Effector memory CD8-positive, alpha-beta T cell (primary cell): ENCODE data around the gene POLR2C.
"Not testable (repeated sequence)": the region's sequence is repeated elsewhere in the genome, so short reads cannot be mapped to it uniquely, and the experiment has no call there.

ENCODE experiments used
- ATAC-seq: fragments of 150-1000 bp; cut with Tn5 transposase; replicated peaks from 2 replicates; pipeline ENCODE4 v1.10.0; 2021; ENCODE audit warnings: mild to moderate bottlenecking, moderate library complexity
- DNase-seq, 3 experiments: peaks; one replicate each; pipeline ENCODE4 v3.0.0; 2021
- H3K27ac Mint-ChIP-seq, 2 donors: one replicate each; pipeline ENCODE4 v1.8.0; 2022; ENCODE audit warnings: mild to moderate bottlenecking in 2 of 2, mixed read lengths in 2 of 2, moderate library complexity in 2 of 2
- H3K27me3 Mint-ChIP-seq, 2 donors: one replicate each; pipeline ENCODE4 v1.8.0; 2022; ENCODE audit warnings: mixed read lengths in 2 of 2
- H3K36me3 Mint-ChIP-seq: one replicate; pipeline ENCODE4 v1.8.0; 2022; ENCODE audit warnings: mild to moderate bottlenecking, moderate library complexity, mixed read lengths; ENCODE audit not compliant: insufficient read depth
- H3K4me1 Mint-ChIP-seq, 2 donors: one replicate each; pipeline ENCODE4 v1.8.0; 2022; ENCODE audit warnings: low read depth in 2 of 2, mixed read lengths in 2 of 2
- H3K4me3 Mint-ChIP-seq, 2 donors: one replicate each; pipeline ENCODE4 v1.8.0; 2022; ENCODE audit warnings: mild to moderate bottlenecking in 2 of 2, mixed read lengths in 2 of 2, moderate library complexity in 2 of 2
- H3K9me3 Mint-ChIP-seq, 2 donors: one replicate each; pipeline ENCODE4 v1.8.0; 2022; ENCODE audit warnings: mixed read lengths in 2 of 2

POLR2C gene

GRCh38 chr16:57432989-57433388 lies 29.5 kb upstream of the POLR2C start:
- Mint-ChIP-seq H3K36me3 (peaks cover 59% of the 10 kb centered on the region), H3K4me1 (no peaks in the 10 kb centered on the region), H3K27me3 (no peaks in the 10 kb centered on the region), H3K27ac (no peak overlapping the region), H3K4me3 (no peak overlapping the region), H3K9me3 (no peaks in the 10 kb centered on the region)
- DNase-seq: no peak
- no peak for ATAC-seq

DNA sequence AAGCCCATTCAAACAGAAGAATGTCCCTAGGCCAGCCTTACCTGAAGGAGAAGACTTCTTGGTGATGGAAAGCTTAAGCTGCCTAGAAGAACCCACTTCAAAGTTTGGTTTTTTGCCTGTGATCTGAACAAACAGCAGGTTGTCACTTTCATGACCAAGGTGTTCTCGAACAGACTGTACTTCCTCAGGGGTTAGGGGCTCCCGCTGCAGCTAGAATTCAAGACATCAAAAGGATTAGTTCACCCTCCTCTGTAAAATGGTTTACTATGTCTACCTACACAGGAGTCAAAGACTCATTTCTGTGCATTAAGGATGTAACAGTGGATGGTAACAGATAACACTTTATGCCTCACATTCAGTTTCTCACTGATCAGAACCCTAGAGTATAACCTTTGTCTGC lies 28.5 kb upstream of the POLR2C start:
- Mint-ChIP-seq H3K9me3 (no peaks in the 10 kb centered on the region), H3K4me1 (no peaks in the 10 kb centered on the region), H3K27me3 (no peaks in the 10 kb centered on the region), H3K4me3 (no peak overlapping the region), H3K36me3 (peaks cover 69% of the 10 kb centered on the region), H3K27ac (no peak overlapping the region)
- no peak for ATAC-seq
- DNase-seq: no peak

DNA sequence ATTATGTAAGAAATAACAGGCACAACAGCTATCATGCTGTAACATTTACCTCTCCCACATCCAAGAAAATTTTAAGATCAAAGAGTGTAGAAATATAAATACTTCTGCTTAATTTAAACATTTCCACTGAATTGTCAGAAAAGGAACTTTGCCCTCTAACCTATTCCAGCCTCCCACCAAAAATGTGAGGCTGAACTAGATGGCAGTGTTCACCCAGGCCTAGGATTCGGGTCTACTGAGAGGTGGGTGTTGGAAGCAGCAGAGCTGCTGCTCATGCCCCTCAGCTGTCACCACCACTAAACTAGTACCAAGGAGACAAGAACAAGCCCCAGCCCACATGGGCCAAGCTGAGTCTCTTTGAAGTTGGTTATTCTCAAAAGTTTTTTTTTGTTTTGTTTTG lies 26.6 kb upstream of the POLR2C start:
- no peaks in the 10 kb centered on the region for H3K27me3 Mint-ChIP-seq
- no peak overlapping the region for H3K27ac Mint-ChIP-seq
- no peaks in the 10 kb centered on the region for H3K4me1 Mint-ChIP-seq
- peaks cover 0 to 3% of the 10 kb centered on the region in 2 donors for H3K9me3 Mint-ChIP-seq
- ATAC-seq: no peak
- no peak overlapping the region for H3K4me3 Mint-ChIP-seq
- no peak for DNase-seq
- peaks cover 61% of the 10 kb centered on the region for H3K36me3 Mint-ChIP-seq

- not testable (repeated sequence) for H3K4me1 Mint-ChIP-seq, H3K27ac Mint-ChIP-seq, ATAC-seq, H3K4me3 Mint-ChIP-seq, H3K27me3 Mint-ChIP-seq, DNase-seq, H3K9me3 Mint-ChIP-seq
- H3K36me3 Mint-ChIP-seq: peaks cover 31% of the 10 kb centered on the region
These were observed 22.5 kb upstream of the POLR2C start for GRCh38 chr16:57439947-57440346.

DNA sequence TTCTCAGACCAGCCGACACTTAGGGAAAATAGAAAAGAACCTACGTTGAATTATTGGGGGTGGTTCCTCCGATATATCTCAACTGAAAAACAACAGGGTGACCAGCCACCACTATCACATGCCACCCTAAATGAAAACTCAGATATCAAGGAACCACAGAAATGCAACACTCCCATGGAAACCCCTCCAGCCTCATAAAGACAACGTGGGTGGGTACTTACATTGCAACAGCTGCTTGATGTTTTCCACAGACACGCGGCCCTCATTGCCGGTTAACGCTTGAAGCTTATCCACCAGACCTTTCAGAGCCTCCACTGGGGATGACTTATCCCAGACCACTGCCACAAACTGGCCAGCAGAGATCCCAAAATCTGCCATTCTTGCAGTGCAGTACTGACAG lies 21.9 kb upstream of the POLR2C start:
- peaks cover 28% of the 10 kb centered on the region for H3K36me3 Mint-ChIP-seq
- not testable (repeated sequence) for ATAC-seq, H3K4me3 Mint-ChIP-seq, H3K9me3 Mint-ChIP-seq, H3K4me1 Mint-ChIP-seq, H3K27me3 Mint-ChIP-seq, DNase-seq, H3K27ac Mint-ChIP-seq

DNA sequence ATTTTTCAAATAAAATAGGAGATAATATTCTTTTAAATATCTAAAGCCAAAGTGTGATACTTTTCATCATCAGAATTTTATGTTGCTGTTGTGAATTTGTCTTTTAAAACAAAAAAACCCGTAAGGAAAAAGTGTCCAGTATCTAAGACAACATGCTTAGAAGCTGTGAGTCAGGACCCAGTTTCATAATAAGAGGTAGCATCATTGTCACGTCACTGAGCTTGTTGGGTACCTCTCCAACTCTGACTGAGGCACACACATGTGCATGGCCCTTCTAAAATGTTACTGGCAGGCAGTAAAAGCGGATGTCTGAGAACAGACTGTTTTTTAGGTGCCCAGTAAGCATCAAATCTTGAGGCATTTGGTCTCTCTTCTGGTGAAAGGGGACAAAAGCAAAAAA lies 17.8 kb upstream of the POLR2C start:
- no peak for ATAC-seq
- H3K4me3 Mint-ChIP-seq: no peak overlapping the region
- no peak overlapping the region for H3K27ac Mint-ChIP-seq
- peaks cover 5 to 30% of the 10 kb centered on the region in 2 donors for H3K4me1 Mint-ChIP-seq
- no peaks in the 10 kb centered on the region for H3K27me3 Mint-ChIP-seq
- DNase-seq: no peak
- peaks cover 0 to 3% of the 10 kb centered on the region in 2 donors for H3K9me3 Mint-ChIP-seq
- H3K36me3 Mint-ChIP-seq: peaks cover 16% of the 10 kb centered on the region

- Mint-ChIP-seq H3K4me3 (no peak overlapping the region), H3K27ac (no peak overlapping the region), H3K9me3 (peaks cover 0 to under 1% of the 10 kb centered on the region in 2 donors), H3K36me3 (peaks cover 13% of the 10 kb centered on the region), H3K27me3 (no peaks in the 10 kb centered on the region), H3K4me1 (peaks cover 5 to 30% of the 10 kb centered on the region in 2 donors)
- DNase-seq: no peak
- ATAC-seq: no peak
These were observed 17.0 kb upstream of the POLR2C start for GRCh38 chr16:57445510-57445909.

- H3K36me3 Mint-ChIP-seq: peaks cover 10% of the 10 kb centered on the region
- DNase-seq (peak in 1 of 3 experiments; percentile 2), ATAC-seq (peak; percentile 15)
- no peaks in the 10 kb centered on the region for H3K27me3 Mint-ChIP-seq
- peaks cover 8 to 27% of the 10 kb centered on the region in 2 donors for H3K4me1 Mint-ChIP-seq
- H3K27ac Mint-ChIP-seq: peak overlapping the region; percentile 93 to 94
- H3K4me3 Mint-ChIP-seq: peak overlapping the region; percentile 89 to 90
- H3K9me3 Mint-ChIP-seq: no peaks in the 10 kb centered on the region
These were observed 15.8 kb upstream of the POLR2C start for GRCh38 chr16:57446531-57447185.

GRCh38 chr16:57447186-57447962 lies 15.1 kb upstream of the POLR2C start, which contains the start of the genes CIAPIN1 and COQ9:
Gene CIAPIN1, minus strand, starts transcription at chr16:57447385. Its CDS starts 6,457 bp downstream, at chr16:57440928.
Gene COQ9, plus strand, starts transcription at chr16:57447479. Its CDS starts 27 bp downstream, at chr16:57447506.
- Mint-ChIP-seq H3K9me3 (no peaks in the 10 kb centered on the region), H3K27me3 (no peaks in the 10 kb centered on the region), H3K4me1 (peaks cover 8 to 27% of the 10 kb centered on the region in 2 donors), H3K27ac (peak within 1 kb of the TSS; percentile 93 to 94), H3K4me3 (peak within 1 kb of the TSS; percentile 89 to 90), H3K36me3 (peaks cover 11% of the 10 kb centered on the region)
- ATAC-seq (peak; percentile 99), DNase-seq (peak; percentile 86 to 88 (median 88))

GRCh38 chr16:57452021-57452420 lies 10.5 kb upstream of the POLR2C start:
- no peak overlapping the region for H3K4me3 Mint-ChIP-seq
- DNase-seq: no peak
- no peak for ATAC-seq
- peaks cover 24% of the 10 kb centered on the region for H3K36me3 Mint-ChIP-seq
- H3K9me3 Mint-ChIP-seq: no peaks in the 10 kb centered on the region
- H3K27me3 Mint-ChIP-seq: no peaks in the 10 kb centered on the region
- peak overlapping the region in 1 of 2 donors; percentile 83 for H3K27ac Mint-ChIP-seq
- H3K4me1 Mint-ChIP-seq: peaks cover 3 to 17% of the 10 kb centered on the region in 2 donors

DNA sequence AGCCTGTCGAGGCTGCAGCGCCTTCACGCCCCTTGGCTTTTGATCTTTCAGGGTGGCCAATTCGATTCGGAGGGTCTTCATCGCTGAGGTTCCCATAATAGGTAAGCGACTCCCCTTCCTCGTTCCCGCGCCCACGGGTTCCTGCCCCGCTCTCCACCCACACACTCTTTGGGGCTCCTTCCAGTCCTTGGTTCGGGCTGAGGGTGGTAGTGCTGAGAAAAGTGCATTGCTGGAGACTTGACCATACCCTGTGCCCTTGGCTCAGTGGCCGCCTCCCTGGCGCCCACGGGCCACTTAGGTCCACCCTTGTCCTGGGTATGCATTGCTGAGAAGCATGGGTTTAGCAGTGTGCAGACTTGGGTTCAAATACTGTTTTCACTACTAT lies 491 bp downstream of the POLR2C start:
- DNase-seq (no peak), ATAC-seq (peak; percentile 7)
- peak overlapping the region; percentile 95 to 99 for H3K27ac Mint-ChIP-seq
- peak overlapping the region; percentile 87 to 100 for H3K4me3 Mint-ChIP-seq
- peaks cover 40% of the 10 kb centered on the region for H3K36me3 Mint-ChIP-seq
- H3K27me3 Mint-ChIP-seq: no peaks in the 10 kb centered on the region
- H3K4me1 Mint-ChIP-seq: peaks cover 24 to 38% of the 10 kb centered on the region in 2 donors
- no peaks in the 10 kb centered on the region for H3K9me3 Mint-ChIP-seq

DNA sequence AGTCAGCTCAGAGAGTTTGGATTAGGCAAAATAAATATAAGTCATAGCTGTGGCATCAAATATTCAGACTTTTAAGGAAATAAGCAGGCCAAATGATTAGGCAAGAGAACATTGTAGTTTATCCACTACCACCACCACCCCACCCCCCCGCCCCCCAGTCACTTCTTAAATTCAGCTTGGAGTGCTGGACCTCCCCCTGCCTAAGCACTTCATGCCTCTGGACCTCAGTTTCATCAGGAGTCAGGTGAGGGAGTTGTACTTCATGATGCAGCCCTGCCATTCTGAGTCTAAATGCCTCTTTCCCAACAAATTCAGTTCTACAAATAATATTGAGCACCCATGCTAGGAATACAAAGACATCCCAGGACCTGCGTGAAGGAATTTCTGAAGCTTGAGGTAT lies 2.0 kb downstream of the POLR2C start:
- ATAC-seq (no peak), DNase-seq (no peak)
- Mint-ChIP-seq H3K9me3 (no peaks in the 10 kb centered on the region), H3K4me1 (peaks cover 24 to 41% of the 10 kb centered on the region in 2 donors), H3K36me3 (peaks cover 54% of the 10 kb centered on the region), H3K27me3 (no peaks in the 10 kb centered on the region), H3K27ac (peak overlapping the region; percentile 26 to 95), H3K4me3 (peak overlapping the region in 1 of 2 donors; percentile 100)

DNA sequence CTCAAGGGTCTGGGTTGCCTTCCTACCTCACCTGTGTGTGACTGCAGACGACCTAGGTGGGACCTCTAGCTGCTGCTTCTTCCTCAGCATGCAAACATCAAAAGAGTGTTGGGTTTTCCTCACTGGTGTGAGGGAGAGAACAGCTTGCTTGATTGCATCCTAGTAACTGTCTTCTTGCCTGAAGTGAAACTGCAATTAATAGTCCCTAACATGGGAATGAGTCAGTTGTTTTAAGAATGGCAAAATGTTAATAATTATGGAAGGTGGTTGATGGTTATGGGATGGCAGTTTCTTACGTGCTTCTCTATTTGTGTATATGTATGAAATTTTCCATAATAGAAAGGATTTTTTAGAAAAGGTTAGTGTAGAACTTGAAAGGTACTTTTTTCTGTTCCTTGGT lies 5.9 kb downstream of the POLR2C start:
- H3K9me3 Mint-ChIP-seq: no peaks in the 10 kb centered on the region
- peak overlapping the region in 1 of 2 donors; percentile 65 for H3K27ac Mint-ChIP-seq
- peaks cover 18 to 26% of the 10 kb centered on the region in 2 donors for H3K4me1 Mint-ChIP-seq
- DNase-seq (no peak), ATAC-seq (no peak)
- no peak overlapping the region for H3K4me3 Mint-ChIP-seq
- H3K36me3 Mint-ChIP-seq: peaks cover 67% of the 10 kb centered on the region
- no peaks in the 10 kb centered on the region for H3K27me3 Mint-ChIP-seq

DNA sequence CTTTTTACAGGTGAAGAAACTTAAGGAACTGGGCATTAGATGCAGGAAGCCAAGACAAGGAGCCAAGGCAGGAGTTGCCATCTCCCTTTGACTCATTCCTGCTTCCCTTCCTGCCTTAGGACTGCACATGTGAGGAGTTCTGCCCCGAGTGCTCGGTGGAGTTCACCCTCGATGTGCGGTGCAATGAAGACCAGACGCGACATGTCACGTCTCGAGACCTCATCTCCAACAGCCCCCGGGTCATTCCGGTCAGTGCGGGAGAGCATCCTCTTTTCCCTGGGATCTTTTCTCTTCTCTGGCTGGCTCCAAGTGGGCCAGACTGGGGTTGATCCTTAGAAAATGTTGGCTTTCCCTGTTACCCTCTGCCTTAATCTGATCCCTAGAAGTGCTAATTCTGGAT lies 6.6 kb downstream of the POLR2C start:
- Mint-ChIP-seq H3K27ac (peak overlapping the region in 1 of 2 donors; percentile 65), H3K9me3 (no peaks in the 10 kb centered on the region), H3K4me1 (peaks cover 12 to 21% of the 10 kb centered on the region in 2 donors), H3K4me3 (no peak overlapping the region), H3K36me3 (peaks cover 60% of the 10 kb centered on the region), H3K27me3 (no peaks in the 10 kb centered on the region)
- no peak for DNase-seq
- no peak for ATAC-seq
